Natural killer cell (primary cell): ENCODE measurements around the gene LDHAL6B. TPM values are rescaled to one million over a fixed set of nuclear protein-coding genes. Genes with fewer than 3 reads are reported as not detected.

Experiments used
- ATAC-seq, 3 donors: fragments of 150-1000 bp in 2 of 3; fragments of 200-7000 bp in 1 of 3; cut with Tn5 transposase; 1 replicate in 1 of 3; 2 replicates in 2 of 3; pipeline ENCODE4 v1.10.0; 2021; ENCODE audit warnings: mild to moderate bottlenecking in 2 of 3, moderate library complexity in 2 of 3
- DNase-seq, 2 donors: peaks; one replicate each; pipeline versions ENCODE4 v3.0.0 to v3.0.0-alpha.2; 2013 to 2021; ENCODE audit warnings: mixed read lengths in 1 of 2
- H3K27ac ChIP-seq: one replicate; pipeline ENCODE4 v1.5.1; 2013; ENCODE audit warnings: mild to moderate bottlenecking, low read length
- H3K27me3 ChIP-seq: one replicate; pipeline ENCODE4 v1.6.1; 2013; ENCODE audit warnings: low read length; ENCODE audit not compliant: control insufficient read depth, insufficient read depth
- H3K36me3 ChIP-seq: one replicate; pipeline ENCODE4 v1.6.1; 2013; ENCODE audit warnings: low read length; ENCODE audit not compliant: control insufficient read depth, insufficient read depth
- H3K4me1 ChIP-seq: one replicate; pipeline ENCODE4 v1.6.1; 2013; ENCODE audit warnings: low read length; ENCODE audit not compliant: control insufficient read depth, insufficient read depth
- H3K4me3 ChIP-seq: one replicate; pipeline ENCODE4 v1.5.1; 2013; ENCODE audit warnings: low read length
- H3K9me3 ChIP-seq: one replicate; pipeline ENCODE4 v1.6.1; 2013; ENCODE audit warnings: low read length; ENCODE audit not compliant: control insufficient read depth, insufficient read depth
- H3K27ac Mint-ChIP-seq, 2 donors: one replicate each; pipeline ENCODE4 v1.8.0; 2022; ENCODE audit warnings: mild to moderate bottlenecking in 2 of 2, mixed read lengths in 2 of 2, moderate library complexity in 1 of 2
- H3K27me3 Mint-ChIP-seq, 2 donors: one replicate each; pipeline ENCODE4 v1.8.0; 2022; ENCODE audit warnings: low read depth in 2 of 2, mixed read lengths in 2 of 2
- H3K36me3 Mint-ChIP-seq: one replicate; pipeline ENCODE4 v1.8.0; 2022; ENCODE audit warnings: mixed read lengths
- H3K4me1 Mint-ChIP-seq, 2 donors: one replicate each; pipeline ENCODE4 v1.8.0; 2022; ENCODE audit warnings: mixed read lengths in 2 of 2
- H3K4me3 Mint-ChIP-seq: one replicate; pipeline ENCODE4 v1.8.0; 2022; ENCODE audit warnings: mild to moderate bottlenecking, moderate library complexity, mixed read lengths
- H3K9me3 Mint-ChIP-seq, 2 donors: one replicate each; pipeline ENCODE4 v1.8.0; 2022; ENCODE audit warnings: mixed read lengths in 2 of 2
- WGBS: methylation state at CpG from one replicate; pipeline ENCODE4 v1.1.7; 2013; ENCODE audit warnings: missing lambda C conversion rate; ENCODE audit not compliant: insufficient coverage; 5-methylcytosine and 5-hydroxymethylcytosine counted together
- intact Hi-C: fragments of 100-400 bp; cut with micrococcal nuclease; formaldehyde crosslinking; loops from one replicate; pipeline ENCODE4 v1.14.2; 2022
- total RNA-seq, 4 donors: library from RNA; stranded (reverse); fragments of 120-200 nt in 1 of 4; gene quantifications; one replicate each; pipeline versions ENCODE4 v1.2.3 to v1.2.4, GENCODE V29; 2013 to 2022
- TF ChIP-seq, protein P1 (sequence below): fragments of 200-600 bp; IDR thresholded peaks from one replicate; pipeline ENCODE4 v1.8.0; 2022; ENCODE audit warnings: antibody characterized with exemption

LDHAL6B gene
- total RNA-seq, 3 donors from 2014 or later (not counting 1 experiment from before 2014, with no cell fraction given) = not detected

DNA sequence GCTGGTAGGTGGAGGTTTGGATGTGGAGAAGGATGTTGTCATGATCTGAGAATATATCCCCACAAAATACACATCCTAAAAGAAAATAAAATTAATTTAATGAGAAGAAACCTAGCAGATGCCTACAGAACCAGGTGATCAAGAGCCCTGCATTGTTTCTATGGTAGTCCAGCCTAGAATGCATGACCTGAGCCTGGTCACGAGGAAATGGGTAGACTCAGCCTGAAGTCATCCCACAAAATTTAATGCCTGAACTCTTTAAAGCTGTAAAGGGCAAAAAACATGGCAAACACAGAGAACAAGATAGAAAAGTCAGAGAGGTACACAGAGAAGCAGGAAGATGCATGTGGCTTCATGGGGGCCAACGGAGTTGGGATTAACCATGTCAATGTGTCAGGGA, 36.0 kb downstream of the LDHAL6B start:
- H3K27ac Mint-ChIP-seq = no peak overlapping the region
- H3K4me3 ChIP-seq = no peak overlapping the region
- no peaks in the 10 kb centered on the region for H3K36me3 ChIP-seq
- intact Hi-C loops = loop anchor here (10.0 kb wide), 1 partner anchor 258 kb away; the partner anchor contains the start of gene RNF111
- WGBS = 94% methylated on average over 2 of the region's 2 CpGs
- no peaks in the 10 kb centered on the region for H3K36me3 Mint-ChIP-seq
- no peaks in the 10 kb centered on the region for H3K27me3 ChIP-seq
- H3K27me3 Mint-ChIP-seq = peaks cover 0 to 2% of the 10 kb centered on the region in 2 donors
- H3K4me1 Mint-ChIP-seq = peaks cover 5 to 6% of the 10 kb centered on the region in 2 donors
- H3K27ac ChIP-seq = no peak overlapping the region
- no peak for ATAC-seq
- H3K4me1 ChIP-seq = peaks cover 3% of the 10 kb centered on the region
- no peaks in the 10 kb centered on the region for H3K9me3 ChIP-seq
- DNase-seq = no peak
- H3K4me3 Mint-ChIP-seq = no peak overlapping the region
- TF ChIP-seq, protein P1, sequence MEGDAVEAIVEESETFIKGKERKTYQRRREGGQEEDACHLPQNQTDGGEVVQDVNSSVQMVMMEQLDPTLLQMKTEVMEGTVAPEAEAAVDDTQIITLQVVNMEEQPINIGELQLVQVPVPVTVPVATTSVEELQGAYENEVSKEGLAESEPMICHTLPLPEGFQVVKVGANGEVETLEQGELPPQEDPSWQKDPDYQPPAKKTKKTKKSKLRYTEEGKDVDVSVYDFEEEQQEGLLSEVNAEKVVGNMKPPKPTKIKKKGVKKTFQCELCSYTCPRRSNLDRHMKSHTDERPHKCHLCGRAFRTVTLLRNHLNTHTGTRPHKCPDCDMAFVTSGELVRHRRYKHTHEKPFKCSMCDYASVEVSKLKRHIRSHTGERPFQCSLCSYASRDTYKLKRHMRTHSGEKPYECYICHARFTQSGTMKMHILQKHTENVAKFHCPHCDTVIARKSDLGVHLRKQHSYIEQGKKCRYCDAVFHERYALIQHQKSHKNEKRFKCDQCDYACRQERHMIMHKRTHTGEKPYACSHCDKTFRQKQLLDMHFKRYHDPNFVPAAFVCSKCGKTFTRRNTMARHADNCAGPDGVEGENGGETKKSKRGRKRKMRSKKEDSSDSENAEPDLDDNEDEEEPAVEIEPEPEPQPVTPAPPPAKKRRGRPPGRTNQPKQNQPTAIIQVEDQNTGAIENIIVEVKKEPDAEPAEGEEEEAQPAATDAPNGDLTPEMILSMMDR = no peak
- no peaks in the 10 kb centered on the region for H3K9me3 Mint-ChIP-seq

DNA sequence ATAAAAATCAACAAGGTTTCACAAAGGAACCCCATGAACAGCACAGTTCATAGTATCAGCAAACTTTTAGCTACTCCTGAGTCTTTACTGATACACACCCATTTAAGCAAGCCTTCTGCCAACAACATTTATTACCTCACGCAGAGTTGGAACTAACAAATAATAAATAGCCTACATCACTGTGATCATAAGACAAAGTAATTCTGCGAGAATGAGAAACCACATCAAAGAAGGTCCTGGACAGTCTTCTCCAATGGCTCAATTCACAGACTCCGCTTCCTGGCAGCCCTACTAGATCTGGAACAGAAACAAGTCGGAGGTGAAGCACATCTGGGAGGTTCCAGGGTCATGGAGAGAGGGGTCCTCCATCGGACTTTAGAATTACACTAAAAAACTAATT, 37.0 kb downstream of the LDHAL6B start:
- TF ChIP-seq, protein P1 = no peak
- 93% methylated on average over 4 of the region's 5 CpGs for WGBS
- no peaks in the 10 kb centered on the region for H3K36me3 ChIP-seq
- Mint-ChIP-seq H3K27ac (no peak overlapping the region), H3K9me3 (no peaks in the 10 kb centered on the region), H3K27me3 (peaks cover 0 to 2% of the 10 kb centered on the region in 2 donors), H3K36me3 (no peaks in the 10 kb centered on the region), H3K4me1 (peaks cover 6 to 9% of the 10 kb centered on the region in 2 donors), H3K4me3 (no peak overlapping the region)
- H3K9me3 ChIP-seq = no peaks in the 10 kb centered on the region
- ATAC-seq (no peak), DNase-seq (no peak)
- peaks cover 4% of the 10 kb centered on the region for H3K4me1 ChIP-seq
- no peak overlapping the region for H3K4me3 ChIP-seq
- H3K27ac ChIP-seq = no peak overlapping the region
- intact Hi-C loops = loop anchor here (10.0 kb wide), 1 partner anchor 259 kb away; the partner anchor contains the start of gene RNF111
- no peaks in the 10 kb centered on the region for H3K27me3 ChIP-seq

- Histone ChIP-seq H3K27ac (no peak overlapping the region), H3K4me3 (no peak overlapping the region), H3K4me1 (peaks cover 4% of the 10 kb centered on the region), H3K27me3 (no peaks in the 10 kb centered on the region), H3K36me3 (no peaks in the 10 kb centered on the region), H3K9me3 (no peaks in the 10 kb centered on the region)
- H3K9me3 Mint-ChIP-seq = no peaks in the 10 kb centered on the region
- intact Hi-C loops = loop anchor here (10.0 kb wide), 1 partner anchor 260 kb away; the partner anchor contains the start of gene RNF111
- no peaks in the 10 kb centered on the region for H3K36me3 Mint-ChIP-seq
- DNase-seq (no peak), ATAC-seq (no peak)
- H3K27ac Mint-ChIP-seq = no peak overlapping the region
- no peak overlapping the region for H3K4me3 Mint-ChIP-seq
- WGBS = 58% methylated on average over 2 of the region's 3 CpGs
- TF ChIP-seq, protein P1 = no peak
- peaks cover 0 to 2% of the 10 kb centered on the region in 2 donors for H3K27me3 Mint-ChIP-seq
- peaks cover 6 to 13% of the 10 kb centered on the region in 2 donors for H3K4me1 Mint-ChIP-seq
Measured at GRCh38 chr15:59244337-59244736, 37.7 kb downstream of the LDHAL6B start.

DNA sequence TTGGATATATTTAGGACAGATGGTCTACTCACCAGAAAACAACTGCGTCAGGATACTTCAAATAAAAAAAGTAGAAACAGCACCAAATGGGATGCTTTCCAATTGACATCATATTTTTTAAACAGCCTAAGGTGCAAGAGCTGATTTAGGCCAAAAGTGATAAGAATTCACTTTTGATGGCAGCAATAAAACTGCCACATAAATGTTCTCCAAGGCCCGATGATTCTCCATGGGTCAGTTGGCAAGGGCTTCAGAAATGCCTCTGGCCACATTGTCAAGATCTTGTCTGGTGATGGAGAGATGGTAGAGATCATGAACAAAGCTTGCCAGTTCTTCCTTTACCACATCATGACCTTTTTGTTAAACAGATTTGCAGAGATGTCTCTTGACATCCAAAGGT, 38.9 kb downstream of the LDHAL6B start:
- DNase-seq (no peak), ATAC-seq (no peak)
- no peaks in the 10 kb centered on the region for H3K27me3 ChIP-seq

More for the DNA sequence above, 38.9 kb downstream of the LDHAL6B start:
- TF ChIP-seq, protein P1 = no peak
- H3K27ac ChIP-seq = no peak overlapping the region
- intact Hi-C loops = loop anchor here (10.0 kb wide), 1 partner anchor 261 kb away; the partner anchor contains the start of gene RNF111
- no peaks in the 10 kb centered on the region for H3K36me3 ChIP-seq
- H3K4me1 ChIP-seq = peaks cover 9% of the 10 kb centered on the region
- H3K27ac Mint-ChIP-seq = no peak overlapping the region
- H3K4me3 Mint-ChIP-seq = no peak overlapping the region
- no peak overlapping the region for H3K4me3 ChIP-seq
- no peaks in the 10 kb centered on the region for H3K9me3 ChIP-seq
- peaks cover 6 to 13% of the 10 kb centered on the region in 2 donors for H3K4me1 Mint-ChIP-seq
- H3K36me3 Mint-ChIP-seq = no peaks in the 10 kb centered on the region
- 94% methylated on average over 2 of the region's 2 CpGs for WGBS
- H3K9me3 Mint-ChIP-seq = no peaks in the 10 kb centered on the region
- H3K27me3 Mint-ChIP-seq = peaks cover 0 to 1% of the 10 kb centered on the region in 2 donors
